Fibroblast of the aortic adventitia (primary cell): Measurements from ENCODE around the gene CPZ. TPM values are rescaled to one million over a fixed set of nuclear protein-coding genes. Genes with fewer than 3 reads are reported as not detected.

ENCODE experiments used
- DNase-seq: peaks from one replicate; pipeline ENCODE4 v3.0.0-alpha.2; 2010; ENCODE audit warnings: low read depth
- H3K4me3 ChIP-seq: 2 replicates; pipeline ENCODE4 v1.5.1; 2011; ENCODE audit warnings: low read depth, mild to moderate bottlenecking, control low read depth, low read length, moderate library complexity
- CTCF ChIP-seq: IDR thresholded peaks from 2 replicates; pipeline ENCODE4 v1.5.1; 2011; ENCODE audit warnings: mild to moderate bottlenecking, low read length, control low read depth, inconsistent platforms; ENCODE audit not compliant: insufficient read depth
- total RNA-seq: library from RNA; depleted of rRNA; stranded (reverse); fragments of >200 nt; gene quantifications from 2 replicates; pipeline ENCODE4 v1.2.3, GENCODE V29; 2012; ENCODE audit warnings: low replicate concordance

The CPZ gene
- total RNA-seq, 1 donor: 7.0 TPM

- H3K4me3 ChIP-seq: no peak overlapping the region
- TF ChIP-seq CTCF: no peak
- DNase-seq: no peak
Observed at GRCh38 chr4:8641931-8642650, 49.5 kb downstream of the CPZ start.

DNA sequence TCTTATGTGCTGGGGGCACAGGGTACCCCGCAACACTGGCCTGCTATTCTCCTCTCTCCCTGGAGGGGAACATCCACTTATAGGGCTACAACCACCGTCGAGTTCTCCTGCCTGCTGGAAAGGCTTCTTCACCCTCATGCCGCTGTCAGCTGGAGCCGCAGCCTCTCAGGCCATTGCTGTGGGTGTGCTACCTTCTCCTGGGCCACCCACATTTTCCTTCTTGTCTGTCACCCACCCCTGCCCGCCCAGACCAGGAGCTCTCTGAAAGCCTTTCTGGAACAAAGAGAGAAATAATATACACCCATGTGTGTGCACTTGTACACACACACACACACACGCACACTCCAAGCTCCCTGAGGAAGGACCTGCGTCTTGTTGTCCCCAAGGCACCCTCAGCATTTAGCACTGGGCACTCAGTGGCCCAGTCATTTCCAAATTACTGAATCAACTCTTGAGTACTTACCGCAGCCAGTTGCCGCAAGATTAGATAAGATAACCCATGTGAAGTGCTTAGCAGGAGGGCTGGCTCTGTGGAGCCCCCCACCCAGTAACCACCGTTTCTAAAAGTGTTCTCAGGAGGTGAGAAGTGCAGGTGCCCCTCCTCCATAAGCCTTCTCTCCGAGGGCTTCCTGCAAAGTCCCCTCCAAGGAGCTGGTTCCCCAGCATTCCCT is 50.2 kb downstream of the CPZ start:
- H3K4me3 ChIP-seq: no peak overlapping the region
- DNase-seq: no peak
- no peak for TF ChIP-seq CTCF

DNA sequence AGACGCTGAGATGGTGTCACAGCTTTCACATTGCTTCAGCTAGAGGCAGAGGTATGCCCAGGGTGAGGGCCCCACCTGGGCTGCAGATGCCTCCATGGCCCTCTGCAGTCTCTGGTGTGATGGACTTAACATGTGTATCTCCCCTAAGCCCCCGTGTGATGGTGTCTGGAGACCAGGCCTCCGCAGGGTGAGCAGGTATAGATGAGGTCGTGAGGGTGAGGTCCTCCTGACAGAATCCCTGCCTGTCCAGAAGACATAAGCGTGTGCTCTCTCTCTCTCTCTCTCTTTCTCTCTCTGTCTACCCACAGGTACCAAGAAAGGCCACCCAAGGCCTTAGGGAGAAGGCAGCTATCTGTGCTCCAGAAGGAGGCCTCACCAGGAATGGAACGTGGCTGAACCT is 50.9 kb downstream of the CPZ start:
- no peak for TF ChIP-seq CTCF
- no peak overlapping the region for H3K4me3 ChIP-seq
- no peak for DNase-seq

DNA sequence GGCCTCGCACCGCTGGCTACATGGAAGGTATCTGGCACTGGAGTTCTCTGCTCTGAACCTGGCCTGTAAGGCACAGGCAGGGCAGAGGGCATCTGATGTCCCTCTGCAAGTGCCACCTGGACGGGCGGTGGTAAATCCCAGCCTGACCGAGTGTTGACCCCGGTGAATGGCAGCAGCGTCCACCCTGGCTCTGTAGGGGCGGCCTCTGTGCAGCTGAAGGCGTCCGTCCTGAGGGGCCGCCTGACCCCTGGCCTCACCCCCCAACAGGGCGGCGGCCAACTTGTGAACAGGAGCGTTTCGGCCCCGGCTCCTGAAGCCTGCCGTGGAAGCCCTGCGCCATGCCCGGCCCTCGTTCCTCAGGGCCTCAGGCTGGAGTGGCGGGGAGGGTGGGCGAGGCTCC is 51.4 kb downstream of the CPZ start:
- no peak for TF ChIP-seq CTCF
- H3K4me3 ChIP-seq: no peak overlapping the region
- no peak for DNase-seq

GRCh38 chr4:8644461-8644891 is 51.9 kb downstream of the CPZ start:
- DNase-seq: no peak
- no peak for TF ChIP-seq CTCF
- no peak overlapping the region for H3K4me3 ChIP-seq

DNA sequence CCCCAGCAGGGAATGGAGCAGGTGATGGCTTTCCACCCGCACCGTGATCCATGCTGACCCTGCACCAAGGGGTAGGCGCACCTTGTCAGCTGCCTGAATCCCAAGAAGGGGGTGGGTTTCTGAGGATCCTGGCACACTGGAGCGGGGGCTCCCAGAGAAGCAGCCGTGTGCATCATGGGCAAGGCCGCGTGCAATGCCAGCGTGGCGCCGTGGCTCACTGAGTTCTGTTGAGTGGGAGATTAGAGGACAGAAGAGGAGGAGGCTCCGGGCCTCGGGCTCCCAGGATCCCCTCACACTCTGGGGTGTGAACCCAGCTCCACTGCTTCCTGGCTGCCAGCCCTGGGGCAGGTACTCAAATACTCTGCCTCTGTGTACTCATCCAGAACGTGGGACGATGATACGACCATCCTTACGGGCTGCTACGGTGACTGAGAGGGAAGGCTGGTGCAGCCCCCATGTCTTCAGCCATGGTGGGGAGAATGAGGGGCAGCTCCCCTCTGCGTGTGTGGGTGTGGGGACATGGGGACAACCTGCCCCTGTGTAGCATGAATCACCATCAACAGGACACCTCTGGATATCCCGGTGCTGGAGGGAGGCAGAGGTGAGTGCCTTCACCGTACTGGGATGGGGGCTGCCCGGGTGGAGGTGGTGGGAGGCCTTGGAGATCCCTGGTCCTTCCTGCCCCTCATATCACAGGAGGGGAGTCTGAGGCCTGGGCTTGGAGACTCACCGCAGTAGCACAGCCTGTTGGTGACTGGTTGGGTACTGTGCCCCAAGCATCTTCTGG is 52.6 kb downstream of the CPZ start:
- no peak for DNase-seq
- no peak for TF ChIP-seq CTCF
- no peak overlapping the region for H3K4me3 ChIP-seq
